Heart left ventricle (tissue), 16 donors: ENCODE data around the gene MICAL2. TPM values are rescaled to one million over a fixed set of nuclear protein-coding genes. Genes with fewer than 3 reads are reported as not detected.

Experiments
- ATAC-seq, 4 donors: fragments of 200-7000 bp; cut with Tn5 transposase; one replicate each; pipeline ENCODE4 v1.9.1; 2020 to 2022; ENCODE audit warnings: moderate library complexity in 4 of 4, mild to moderate bottlenecking in 3 of 4, moderate number of reproducible peaks in 1 of 4
- DNase-seq, 5 donors: peaks; one replicate each; pipeline ENCODE4 v3.0.0-alpha.2; 2020
- H3K27ac ChIP-seq, 12 donors: fragments of 200-600 bp; sonication (generic) in 4 of 12; one replicate each; pipeline versions ENCODE4 v1.5.0 to v1.8.0; 2016 to 2022; ENCODE audit warnings: mild to moderate bottlenecking in 2 of 12
- H3K27me3 ChIP-seq, 9 donors: fragments of 200-600 bp; sonication (generic) in 2 of 9; one replicate each; pipeline versions ENCODE4 v1.5.1 to v1.8.0; 2016 to 2022; ENCODE audit warnings: mild to moderate bottlenecking in 3 of 9
- H3K36me3 ChIP-seq, 9 donors: fragments of 200-600 bp; sonication (generic) in 2 of 9; one replicate each; pipeline versions ENCODE4 v1.5.0 to v1.8.0; 2018 to 2022; ENCODE audit warnings: mild to moderate bottlenecking in 2 of 9
- H3K4me1 ChIP-seq, 12 donors: fragments of 200-600 bp; sonication (generic) in 4 of 12; one replicate each; pipeline versions ENCODE4 v1.5.0 to v1.8.0; 2016 to 2022; ENCODE audit warnings: mild to moderate bottlenecking in 3 of 12
- H3K4me3 ChIP-seq, 12 donors: fragments of 200-600 bp; sonication (generic) in 4 of 12; one replicate each; pipeline versions ENCODE4 v1.5.0 to v1.8.0; 2017 to 2022; ENCODE audit warnings: mild to moderate bottlenecking in 9 of 12, moderate library complexity in 4 of 12
- H3K9me3 ChIP-seq, 12 donors: fragments of 200-600 bp; sonication (generic) in 4 of 12; one replicate each; pipeline versions ENCODE4 v1.5.0 to v1.8.0; 2016 to 2022; ENCODE audit warnings: mild to moderate bottlenecking in 1 of 12
- POLR2A ChIP-seq, 2 donors: fragments of 450-650 bp; IDR thresholded peaks; one replicate each; pipeline ENCODE4 v1.6.1; 2017; ENCODE audit warnings: antibody characterized with exemption in 2 of 2, mild to moderate bottlenecking in 2 of 2, moderate library complexity in 2 of 2
- WGBS, 4 donors: extraction: QIAGEN DNeasy Blood & Tissue Kit in 2 of 4; methylation state at CpG; one replicate each; pipeline versions ENCODE4 v1.1.5 to v1.1.7; 2013 to 2018; 5-methylcytosine and 5-hydroxymethylcytosine counted together
- intact Hi-C, 10 donors: fragments of 100-400 bp; cut with DNase I; formaldehyde crosslinking; loops; one replicate each; pipeline versions ENCODE4 v1.11.1 to v1.14.2; 2022
- polyA plus RNA-seq, 2 donors: library from polyadenylated mRNA; stranded (reverse); fragments of 200-250 nt; gene quantifications; one replicate each; pipeline ENCODE4 v1.2.3, GENCODE V29; 2013
- total RNA-seq, 9 donors: library from RNA; depleted of rRNA in 2 of 9; stranded (reverse); fragments of >200 nt in 2 of 9; fragmentation: NEBNext Ultra II Directional in 3 of 9; extraction: Animal tissue kit (Norgen Biotek cat#: 25700) in 3 of 9; gene quantifications; one replicate each; pipeline versions ENCODE4 v1.1.0 to v1.2.4, GENCODE V29; 2016 to 2023
- TF ChIP-seq, protein P1 (sequence below), 12 donors: fragments of 200-600 bp; sonication (generic) in 4 of 12; IDR thresholded peaks; one replicate each; pipeline versions ENCODE4 v1.5.0 to v1.8.0; 2018 to 2022; ENCODE audit warnings: antibody characterized with exemption in 12 of 12, mild to moderate bottlenecking in 5 of 12
- donor health status: ischemic (EF 13 %, LVEDD 7.1; RV severe dilation, severe dysfunction).
- donor health status: healthy with polysubstance abuse.
- donor health status: DM: no; HTN: yes; CAD: no.
- donor health status: DM: no; HTN: no; CAD: no.
- donor health status: ischemic (EF 25% LVEDD 6.9; RV normal size, moderate dysfunction).
- donor health status: ischemic (EF 25% LVEDD 5.7; RV mildly dilated, moderate dysfunction).
- donor health status: healthy.
- donor health status: DM: yes; HTN: yes; CAD: no.
- donor health status: ischemic (EF 35%, LVEDD 5.7; RV mildly dilated, moderate dysfunction).
- donor health status: nonischemic (EF 11% LVEDD 7.7; RV severe dilation, severe dysfunction).
- donor health status: DM: yes; HTN: yes; CAD: no.
- donor health status: PGD.
- donor health status: ischemic (EF 29% LVEDD 5.4; RV normal size, mild dysfunction).
- donor health status: nonischemic (EF 23%, LVEDD 6.1; RV moderate dilation, normal function).

MICAL2 gene
- total and polyA plus RNA-seq, 11 donors, result 37.6 to 110 (median 86.4) TPM

DNA sequence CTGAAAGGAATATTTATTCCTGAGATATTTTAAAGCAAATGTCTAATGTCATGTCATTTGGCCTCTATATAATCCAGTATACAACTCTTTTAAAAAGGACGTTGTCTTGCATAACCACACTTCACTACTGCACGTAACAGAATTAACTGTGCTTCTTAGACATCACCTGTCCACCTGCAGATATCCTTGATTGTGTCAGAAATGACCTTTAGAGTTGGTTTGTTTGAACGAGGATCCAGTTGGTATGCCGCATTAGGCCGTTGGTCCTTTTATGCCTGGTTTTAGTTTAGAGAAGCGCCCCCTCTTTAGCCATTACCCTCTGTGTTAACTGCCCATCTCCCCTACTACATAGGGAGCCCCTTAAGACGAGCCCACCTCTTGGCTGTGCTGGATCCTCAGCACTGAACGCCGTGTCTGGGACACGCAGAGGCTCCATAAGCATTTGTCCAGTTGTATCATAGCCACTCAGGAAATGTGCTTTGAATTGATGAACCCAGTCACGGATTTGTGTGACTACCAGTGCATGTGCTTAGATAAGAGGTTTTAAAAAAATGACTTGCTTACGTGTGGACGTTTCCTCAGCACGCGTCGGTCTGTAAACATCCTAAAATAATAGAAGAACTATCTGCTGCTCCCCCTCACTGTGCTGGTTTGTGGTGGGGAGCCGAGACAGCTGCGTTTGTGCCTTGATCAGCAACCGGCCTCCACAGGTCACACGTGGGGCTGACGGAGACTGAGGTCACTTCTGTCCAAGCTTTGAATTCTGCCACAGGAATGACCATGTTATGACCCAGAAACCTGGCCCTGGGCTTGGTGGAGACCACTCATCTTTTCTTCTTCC, 4.0 kb downstream of the MICAL2 start:
- Histone ChIP-seq H3K4me3 (peak overlapping the region in 3 of 12 donors; percentile 6 to 85 (median 77)), H3K27me3 (no peaks in the 10 kb centered on the region), H3K9me3 (no peaks in the 10 kb centered on the region), H3K36me3 (peaks cover 0 to 6% (median 0%) of the 10 kb centered on the region in 9 donors), H3K27ac (peak overlapping the region in 6 of 12 donors; percentile 8 to 91 (median 20)), H3K4me1 (peaks cover 3 to 83% (median 70%) of the 10 kb centered on the region in 12 donors)
- no peak for TF ChIP-seq POLR2A (IDR thresholded peaks at IDR 0.05)
- TF ChIP-seq, protein P1, sequence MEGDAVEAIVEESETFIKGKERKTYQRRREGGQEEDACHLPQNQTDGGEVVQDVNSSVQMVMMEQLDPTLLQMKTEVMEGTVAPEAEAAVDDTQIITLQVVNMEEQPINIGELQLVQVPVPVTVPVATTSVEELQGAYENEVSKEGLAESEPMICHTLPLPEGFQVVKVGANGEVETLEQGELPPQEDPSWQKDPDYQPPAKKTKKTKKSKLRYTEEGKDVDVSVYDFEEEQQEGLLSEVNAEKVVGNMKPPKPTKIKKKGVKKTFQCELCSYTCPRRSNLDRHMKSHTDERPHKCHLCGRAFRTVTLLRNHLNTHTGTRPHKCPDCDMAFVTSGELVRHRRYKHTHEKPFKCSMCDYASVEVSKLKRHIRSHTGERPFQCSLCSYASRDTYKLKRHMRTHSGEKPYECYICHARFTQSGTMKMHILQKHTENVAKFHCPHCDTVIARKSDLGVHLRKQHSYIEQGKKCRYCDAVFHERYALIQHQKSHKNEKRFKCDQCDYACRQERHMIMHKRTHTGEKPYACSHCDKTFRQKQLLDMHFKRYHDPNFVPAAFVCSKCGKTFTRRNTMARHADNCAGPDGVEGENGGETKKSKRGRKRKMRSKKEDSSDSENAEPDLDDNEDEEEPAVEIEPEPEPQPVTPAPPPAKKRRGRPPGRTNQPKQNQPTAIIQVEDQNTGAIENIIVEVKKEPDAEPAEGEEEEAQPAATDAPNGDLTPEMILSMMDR (IDR thresholded peaks at IDR 0.05), result no peak
- intact Hi-C loops, result loop anchor here in 6 of 10 donors (5.0 to 10.0 kb wide), 6 partner anchors 43 to 123 kb away; no protein-coding TSS in a partner anchor
- DNase-seq, result peak in 1 of 5 donors; percentile 38
- ATAC-seq, result peak in 1 of 4 donors; percentile 33
- 48 to 62% (median 59%) methylated on average over 20 to 21 of the region's 21 CpGs for WGBS, 4 donors

GRCh38 chr11:12116425-12117032, 6.1 kb downstream of the MICAL2 start:
- ATAC-seq (no peak), DNase-seq (no peak)
- H3K36me3 ChIP-seq, result peaks cover 0 to 6% (median 0%) of the 10 kb centered on the region in 9 donors
- intact Hi-C loops, result loop anchor here in 2 of 10 donors (5.0 to 10.0 kb wide), 2 partner anchors 46 to 118 kb away; no protein-coding TSS in a partner anchor
- no peaks in the 10 kb centered on the region for H3K27me3 ChIP-seq
- TF ChIP-seq, protein P1 (IDR thresholded peaks at IDR 0.05), result no peak
- no peak for TF ChIP-seq POLR2A (IDR thresholded peaks at IDR 0.05)
- no peak overlapping the region for H3K4me3 ChIP-seq
- no peaks in the 10 kb centered on the region for H3K9me3 ChIP-seq
- peaks cover 3 to 93% (median 80%) of the 10 kb centered on the region in 12 donors for H3K4me1 ChIP-seq
- 72 to 86% (median 81%) methylated on average over 9 of the region's 9 CpGs for WGBS, 4 donors
- peak overlapping the region in 5 of 12 donors; percentile 8 to 81 (median 17) for H3K27ac ChIP-seq

DNA sequence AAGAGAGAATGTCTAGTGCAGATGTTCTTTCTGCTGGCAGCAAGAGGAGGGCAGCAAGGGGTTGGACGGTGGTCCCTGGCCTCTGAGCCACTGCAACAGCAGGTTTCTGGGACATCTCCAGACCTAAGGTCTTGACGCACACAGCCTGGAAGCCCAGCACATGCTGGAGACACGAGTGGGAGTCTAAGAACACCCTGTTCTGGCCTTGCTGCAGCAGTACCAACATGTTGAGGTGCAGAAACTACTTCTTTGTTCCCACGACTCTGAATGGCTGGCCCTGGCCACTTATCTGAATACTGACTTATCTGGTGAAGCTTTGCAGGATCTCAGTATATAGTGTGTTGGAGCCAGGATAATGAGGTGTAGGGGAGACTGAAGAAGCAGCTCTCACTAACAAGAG, 6.8 kb downstream of the MICAL2 start:
- Histone ChIP-seq H3K4me3 (no peak overlapping the region), H3K27me3 (no peaks in the 10 kb centered on the region), H3K4me1 (peaks cover 3 to 86% (median 74%) of the 10 kb centered on the region in 12 donors), H3K36me3 (peaks cover 0 to 6% (median 0%) of the 10 kb centered on the region in 9 donors), H3K9me3 (no peaks in the 10 kb centered on the region), H3K27ac (peak overlapping the region in 6 of 12 donors; percentile 8 to 81 (median 22))
- WGBS, 4 donors, result 35 to 65% (median 45%) methylated on average over 4 of the region's 4 CpGs
- ATAC-seq (peak in 2 of 4 donors; percentile 56 to 60), DNase-seq (peak in 1 of 5 donors; percentile 62)
- intact Hi-C loops, result loop anchor here in 2 of 10 donors (5.0 to 10.0 kb wide), 2 partner anchors 45 to 118 kb away; no protein-coding TSS in a partner anchor
- no peak for TF ChIP-seq POLR2A (IDR thresholded peaks at IDR 0.05)
- TF ChIP-seq, protein P1 (IDR thresholded peaks at IDR 0.05), result no peak
